Measurements from ENCODE around the gene ELN. TPM values are rescaled to one million over a fixed set of nuclear protein-coding genes. Genes with fewer than 3 reads are reported as not detected.

The ELN gene
- total RNA-seq, 1 donor from 2014 or later, result 0.47 TPM

DNA sequence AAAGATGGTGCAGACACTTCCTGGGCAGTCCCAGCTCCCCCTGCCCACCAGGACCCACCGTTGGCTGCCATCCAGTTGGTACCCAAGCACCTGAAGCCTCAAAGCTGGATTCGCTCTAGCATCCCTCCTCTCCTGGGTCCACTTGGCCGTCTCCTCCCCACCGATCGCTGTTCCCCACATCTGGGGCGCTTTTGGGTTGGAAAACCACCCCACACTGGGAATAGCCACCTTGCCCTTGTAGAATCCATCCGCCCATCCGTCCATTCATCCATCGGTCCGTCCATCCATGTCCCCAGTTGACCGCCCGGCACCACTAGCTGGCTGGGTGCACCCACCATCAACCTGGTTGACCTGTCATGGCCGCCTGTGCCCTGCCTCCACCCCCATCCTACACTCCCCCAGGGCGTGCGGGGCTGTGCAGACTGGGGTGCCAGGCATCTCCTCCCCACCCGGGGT is 41.1 kb downstream of the ELN start:
- no peaks in the 10 kb centered on the region for H3K4me1 Mint-ChIP-seq
- no peaks in the 10 kb centered on the region for H3F3A ChIP-seq (ENCODE audit: low read depth)

GRCh38 chr7:74069790-74070618 is 42.0 kb downstream of the ELN start:
- TF ChIP-seq, protein P1, sequence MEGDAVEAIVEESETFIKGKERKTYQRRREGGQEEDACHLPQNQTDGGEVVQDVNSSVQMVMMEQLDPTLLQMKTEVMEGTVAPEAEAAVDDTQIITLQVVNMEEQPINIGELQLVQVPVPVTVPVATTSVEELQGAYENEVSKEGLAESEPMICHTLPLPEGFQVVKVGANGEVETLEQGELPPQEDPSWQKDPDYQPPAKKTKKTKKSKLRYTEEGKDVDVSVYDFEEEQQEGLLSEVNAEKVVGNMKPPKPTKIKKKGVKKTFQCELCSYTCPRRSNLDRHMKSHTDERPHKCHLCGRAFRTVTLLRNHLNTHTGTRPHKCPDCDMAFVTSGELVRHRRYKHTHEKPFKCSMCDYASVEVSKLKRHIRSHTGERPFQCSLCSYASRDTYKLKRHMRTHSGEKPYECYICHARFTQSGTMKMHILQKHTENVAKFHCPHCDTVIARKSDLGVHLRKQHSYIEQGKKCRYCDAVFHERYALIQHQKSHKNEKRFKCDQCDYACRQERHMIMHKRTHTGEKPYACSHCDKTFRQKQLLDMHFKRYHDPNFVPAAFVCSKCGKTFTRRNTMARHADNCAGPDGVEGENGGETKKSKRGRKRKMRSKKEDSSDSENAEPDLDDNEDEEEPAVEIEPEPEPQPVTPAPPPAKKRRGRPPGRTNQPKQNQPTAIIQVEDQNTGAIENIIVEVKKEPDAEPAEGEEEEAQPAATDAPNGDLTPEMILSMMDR (IDR thresholded peaks at IDR 0.05), result no peak
- TF ChIP-seq EZH2phosphoT487 (IDR thresholded peaks at IDR 0.05) (no peak), EZH2 (IDR thresholded peaks at IDR 0.05) (no peak)
- no peak overlapping the region for H3K4me3 ChIP-seq
- no peaks in the 10 kb centered on the region for H3F3A ChIP-seq (ENCODE audit: low read depth)
- H3K27me3 ChIP-seq, result no peaks in the 10 kb centered on the region
- no peaks in the 10 kb centered on the region for H3K4me1 Mint-ChIP-seq
- H2AFZ ChIP-seq (replicated peaks), result no peak overlapping the region
- H3K36me3 Mint-ChIP-seq, result no peaks in the 10 kb centered on the region
- no peaks in the 10 kb centered on the region for H3K36me3 ChIP-seq
- no peak overlapping the region for H3K4me3 Mint-ChIP-seq
- no peak for DNase-seq (ENCODE audit: low spot score)
- H3K9me3 Mint-ChIP-seq, result no peaks in the 10 kb centered on the region
- H4K20me1 ChIP-seq (ENCODE audit: low read depth), result no peaks in the 10 kb centered on the region
- H3K4me1 ChIP-seq, result no peaks in the 10 kb centered on the region
- no peak overlapping the region for H3K4me2 ChIP-seq
- no peak overlapping the region for H3K27ac ChIP-seq
- peaks cover 4% of the 10 kb centered on the region for H3K27me3 Mint-ChIP-seq (ENCODE audit: insufficient read depth, low read depth)
- H3K79me2 ChIP-seq (ENCODE audit: low read depth), result no peaks in the 10 kb centered on the region
- H3K27ac Mint-ChIP-seq, result peak overlapping the region; percentile 72
- H3K9me3 ChIP-seq (ENCODE audit: low read depth), result no peaks in the 10 kb centered on the region
- H3K9ac ChIP-seq, result no peak overlapping the region

More for the DNA sequence above, 41.1 kb downstream of the ELN start:
- no peaks in the 10 kb centered on the region for H3K36me3 Mint-ChIP-seq
- Histone ChIP-seq H3K9me3 (ENCODE audit: low read depth) (no peaks in the 10 kb centered on the region), H2AFZ (replicated peaks) (no peak overlapping the region), H3K4me2 (no peak overlapping the region), H3K27me3 (no peaks in the 10 kb centered on the region), H4K20me1 (ENCODE audit: low read depth) (no peaks in the 10 kb centered on the region), H3K4me3 (no peak overlapping the region), H3K79me2 (ENCODE audit: low read depth) (no peaks in the 10 kb centered on the region), H3K4me1 (no peaks in the 10 kb centered on the region), H3K36me3 (no peaks in the 10 kb centered on the region), H3K27ac (no peak overlapping the region), H3K9ac (no peak overlapping the region)
- H3K9me3 Mint-ChIP-seq, result no peaks in the 10 kb centered on the region
- peaks cover 4% of the 10 kb centered on the region for H3K27me3 Mint-ChIP-seq (ENCODE audit: insufficient read depth, low read depth)
- no peak for DNase-seq (ENCODE audit: low spot score)
- no peak overlapping the region for H3K4me3 Mint-ChIP-seq
- H3K27ac Mint-ChIP-seq, result no peak overlapping the region
- TF ChIP-seq, protein P1 (IDR thresholded peaks at IDR 0.05), result no peak
- TF ChIP-seq EZH2phosphoT487 (IDR thresholded peaks at IDR 0.05), result no peak
- TF ChIP-seq EZH2 (IDR thresholded peaks at IDR 0.05), result no peak

- no peak overlapping the region for H3K4me3 Mint-ChIP-seq
- Histone ChIP-seq H3K79me2 (ENCODE audit: low read depth) (no peaks in the 10 kb centered on the region), H3K9me3 (ENCODE audit: low read depth) (no peaks in the 10 kb centered on the region), H3K27ac (no peak overlapping the region), H3K4me3 (no peak overlapping the region), H2AFZ (replicated peaks) (no peak overlapping the region), H3F3A (ENCODE audit: low read depth) (no peaks in the 10 kb centered on the region), H3K4me2 (no peak overlapping the region), H3K4me1 (no peaks in the 10 kb centered on the region), H3K27me3 (no peaks in the 10 kb centered on the region), H3K9ac (no peak overlapping the region), H4K20me1 (ENCODE audit: low read depth) (no peaks in the 10 kb centered on the region), H3K36me3 (no peaks in the 10 kb centered on the region)
- no peaks in the 10 kb centered on the region for H3K9me3 Mint-ChIP-seq
- H3K4me1 Mint-ChIP-seq, result no peaks in the 10 kb centered on the region
- H3K27ac Mint-ChIP-seq, result no peak overlapping the region
- peaks cover 4% of the 10 kb centered on the region for H3K27me3 Mint-ChIP-seq (ENCODE audit: insufficient read depth, low read depth)
- no peak for DNase-seq (ENCODE audit: low spot score)
- TF ChIP-seq EZH2phosphoT487 (IDR thresholded peaks at IDR 0.05), result no peak
- TF ChIP-seq, protein P1 (IDR thresholded peaks at IDR 0.05), result no peak
- TF ChIP-seq EZH2 (IDR thresholded peaks at IDR 0.05), result no peak
- H3K36me3 Mint-ChIP-seq, result no peaks in the 10 kb centered on the region
Observed at GRCh38 chr7:74070619-74070921, 42.6 kb downstream of the ELN start.
